GM23248 (cell line): ENCODE data around the gene LCP2. TPM values are rescaled to one million over a fixed set of nuclear protein-coding genes. Genes with fewer than 3 reads are reported as not detected.

Experiments
- DNase-seq: peaks from one replicate; pipeline ENCODE4 v3.0.0-alpha.2; 2015
- H2AFZ ChIP-seq: fragments of 200-600 bp; sonication (generic); 2 replicates; pipeline ENCODE4 v1.6.1; 2016; ENCODE audit warnings: antibody characterized with exemption
- H3F3A ChIP-seq: fragments of 200-600 bp; sonication (generic); 2 replicates; pipeline ENCODE4 v1.6.1; 2016; ENCODE audit warnings: mild to moderate bottlenecking, antibody characterized with exemption, mixed run types; ENCODE audit not compliant: insufficient read depth
- H3K27ac ChIP-seq: fragments of 200-600 bp; sonication (generic); 2 replicates; pipeline ENCODE4 v1.5.1; 2016; ENCODE audit warnings: mild to moderate bottlenecking
- H3K27me3 ChIP-seq: fragments of 200-600 bp; sonication (generic); replicated peaks from 2 replicates; pipeline ENCODE4 v1.6.1; 2016; ENCODE audit warnings: mild to moderate bottlenecking; ENCODE audit not compliant: insufficient read depth
- H3K36me3 ChIP-seq: fragments of 200-600 bp; sonication (generic); 2 replicates; pipeline ENCODE4 v1.6.1; 2016; ENCODE audit warnings: low read depth, mild to moderate bottlenecking
- H3K4me1 ChIP-seq: fragments of 200-600 bp; sonication (generic); 2 replicates; pipeline ENCODE4 v1.6.1; 2016; ENCODE audit warnings: mild to moderate bottlenecking; ENCODE audit not compliant: insufficient read depth
- H3K4me2 ChIP-seq: fragments of 200-600 bp; sonication (generic); one replicate; pipeline ENCODE4 v1.6.1; 2016; ENCODE audit warnings: mild to moderate bottlenecking; ENCODE audit not compliant: unreplicated experiment
- H3K4me3 ChIP-seq: fragments of 200-600 bp; sonication (generic); 2 replicates; pipeline ENCODE4 v1.5.1; 2016; ENCODE audit warnings: mild to moderate bottlenecking
- H3K79me2 ChIP-seq: fragments of 200-600 bp; sonication (generic); 2 replicates; pipeline ENCODE4 v1.6.1; 2016; ENCODE audit warnings: mild to moderate bottlenecking; ENCODE audit not compliant: insufficient read depth
- H3K9ac ChIP-seq: fragments of 200-600 bp; sonication (generic); 2 replicates; pipeline ENCODE4 v1.6.1; 2016; ENCODE audit warnings: mild to moderate bottlenecking
- H3K9me2 ChIP-seq: fragments of 200-600 bp; sonication (generic); 2 replicates; pipeline ENCODE4 v1.6.1; 2016; ENCODE audit warnings: mixed run types, mild to moderate bottlenecking, moderate library complexity; ENCODE audit not compliant: insufficient read depth
- H3K9me3 ChIP-seq: fragments of 200-600 bp; sonication (generic); one replicate; pipeline ENCODE4 v1.6.1; 2017; ENCODE audit warnings: low read depth
- H4K20me1 ChIP-seq: fragments of 200-600 bp; sonication (generic); 2 replicates; pipeline ENCODE4 v1.6.0; 2016; ENCODE audit not compliant: insufficient read depth
- EZH2 ChIP-seq: fragments of 200-600 bp; sonication (generic); IDR thresholded peaks from 2 replicates; pipeline ENCODE4 v1.6.1; 2018; ENCODE audit warnings: antibody characterized with exemption, mild to moderate bottlenecking; ENCODE audit not compliant: insufficient read depth, poor library complexity, severe bottlenecking
- EZH2phosphoT487 ChIP-seq: fragments of 200-600 bp; sonication (generic); IDR thresholded peaks from 2 replicates; pipeline ENCODE4 v1.6.1; 2018; ENCODE audit warnings: antibody characterized with exemption, moderate library complexity, mild to moderate bottlenecking, low read depth; ENCODE audit not compliant: insufficient read depth
- WGBS, 2 experiments: methylation state at CpG; one replicate each; pipeline ENCODE4 v1.1.6; 2015 to 2017; ENCODE audit warnings: low lambda C conversion rate in 2 of 2, low coverage in 1 of 2; ENCODE audit errors: missing lambda C conversion rate in 2 of 2; 5-methylcytosine and 5-hydroxymethylcytosine counted together
- in situ Hi-C: fragments of 300-500 bp; cut with MboI; formaldehyde crosslinking; loops from 2 replicates; pipeline ENCODE4 v1.15.0; 2020
- polyA plus RNA-seq: library from polyadenylated mRNA; unstranded; fragments of >200 nt; fragmentation: Nextera tagmentation; extraction: Ambion mirVana; gene quantifications from 2 replicates; pipeline ENCODE4 v1.2.1, GENCODE V29; 2016
- total RNA-seq: library from RNA; depleted of rRNA; stranded (reverse); fragments of >200 nt; shearing (Covaris generic); gene quantifications from 2 replicates; pipeline ENCODE4 v1.2.3, GENCODE V29; 2014

LCP2 gene
- total and polyA plus RNA-seq, 2 experiments from 2014 or later = not detected

DNA sequence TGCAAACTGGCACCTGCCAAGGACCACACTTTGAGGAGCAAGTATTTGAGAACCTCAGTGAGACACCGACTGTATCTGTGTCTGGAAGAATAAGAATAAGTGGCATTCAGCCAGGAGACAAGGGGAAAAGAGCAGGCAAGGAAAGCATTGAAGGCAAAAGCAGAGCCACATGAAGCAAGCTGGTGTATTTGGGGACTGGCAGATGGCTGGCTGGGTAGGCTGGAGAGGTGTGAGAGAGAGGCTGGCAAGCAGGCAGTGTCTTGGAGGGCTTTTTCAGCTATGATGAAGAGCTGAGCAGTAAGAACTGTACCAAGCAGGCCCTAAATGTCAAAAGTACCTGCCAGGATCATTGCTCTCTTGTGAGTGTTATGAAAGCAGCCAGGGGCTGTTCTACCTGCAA, 78.9 kb downstream of the LCP2 start:
- Histone ChIP-seq H3K9me3 (no peaks in the 10 kb centered on the region), H3K27ac (no peak overlapping the region), H2AFZ (no peak overlapping the region), H3K9ac (no peak overlapping the region), H3K36me3 (no peaks in the 10 kb centered on the region), H3K9me2 (no peaks in the 10 kb centered on the region), H3K79me2 (no peaks in the 10 kb centered on the region), H3F3A (peaks cover 7% of the 10 kb centered on the region), H3K4me1 (peaks cover 18% of the 10 kb centered on the region), H3K27me3 (no peaks in the 10 kb centered on the region), H3K4me2 (peak overlapping the region; percentile 6), H3K4me3 (no peak overlapping the region), H4K20me1 (no peaks in the 10 kb centered on the region)
- WGBS, 2 experiments = 91 to 100% methylated on average over 1 of the region's 1 CpG
- TF ChIP-seq EZH2phosphoT487 (no peak), EZH2 (no peak)
- in situ Hi-C loops = no loop called here
- DNase-seq = peak; percentile 3

DNA sequence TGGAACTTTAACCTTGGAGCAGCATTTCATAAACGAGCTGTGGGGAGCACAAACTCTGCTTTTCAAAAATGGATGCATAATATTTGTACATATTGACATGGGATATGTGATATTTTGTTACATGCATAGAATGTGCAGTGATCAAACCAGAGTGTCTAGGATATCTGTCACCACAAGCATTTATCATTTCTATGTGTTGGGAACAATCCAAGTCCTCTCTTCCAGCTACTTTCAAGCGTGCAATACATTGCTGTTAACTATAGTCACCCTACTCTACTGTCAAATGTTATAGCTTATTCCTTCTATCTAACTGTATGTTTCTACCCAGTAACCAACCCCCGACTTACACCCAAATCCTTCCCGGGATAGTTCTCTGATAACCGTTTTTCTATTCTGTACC, 79.7 kb downstream of the LCP2 start:
- no peak overlapping the region for H3K9ac ChIP-seq
- no peak overlapping the region for H3K4me2 ChIP-seq
- in situ Hi-C loops = no loop called here
- no peak overlapping the region for H3K4me3 ChIP-seq
- DNase-seq = no peak
- no peaks in the 10 kb centered on the region for H3K9me3 ChIP-seq
- H3K4me1 ChIP-seq = peaks cover 18% of the 10 kb centered on the region
- no peaks in the 10 kb centered on the region for H3K79me2 ChIP-seq
- no peaks in the 10 kb centered on the region for H3K36me3 ChIP-seq
- no peaks in the 10 kb centered on the region for H3K9me2 ChIP-seq
- 75 to 77% methylated on average over 5 of the region's 5 CpGs for WGBS, 2 experiments
- TF ChIP-seq EZH2phosphoT487 (no peak), EZH2 (no peak)
- H3K27me3 ChIP-seq = no peaks in the 10 kb centered on the region
- H3F3A ChIP-seq = peaks cover 7% of the 10 kb centered on the region
- H3K27ac ChIP-seq = no peak overlapping the region
- H4K20me1 ChIP-seq = no peaks in the 10 kb centered on the region
- H2AFZ ChIP-seq = no peak overlapping the region

DNA sequence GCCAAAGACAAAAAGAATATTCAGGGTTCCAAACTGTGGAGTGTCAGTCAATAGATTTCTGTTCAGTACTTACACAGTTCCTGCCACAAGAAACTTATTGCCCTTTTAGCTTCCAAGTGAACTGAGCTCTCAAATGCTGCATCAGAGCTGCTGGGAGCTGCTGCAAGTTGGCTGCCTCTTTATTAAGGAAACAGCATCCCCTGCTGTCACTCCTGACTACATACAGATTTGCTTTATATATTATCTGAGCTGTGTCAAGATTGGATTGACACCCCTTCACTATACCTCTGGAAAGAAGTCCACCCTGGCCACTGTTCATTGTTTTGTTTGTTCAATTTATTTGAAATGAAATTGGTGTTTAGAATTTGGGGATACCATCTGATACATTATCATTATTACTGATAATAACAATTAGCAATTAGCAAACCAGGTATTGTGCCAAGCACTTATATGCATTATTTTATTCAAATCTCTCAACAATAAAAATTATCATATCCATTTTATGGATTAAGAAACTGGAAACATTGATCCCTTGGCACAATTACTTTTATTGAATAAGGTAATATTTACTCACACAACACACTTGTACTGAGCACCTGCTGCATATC, 81.2 kb downstream of the LCP2 start:
- Histone ChIP-seq H3K36me3 (no peaks in the 10 kb centered on the region), H3F3A (peaks cover 7% of the 10 kb centered on the region), H3K27me3 (peaks cover 9% of the 10 kb centered on the region; the same call in 1 of the 2 replicates), H3K9me2 (no peaks in the 10 kb centered on the region), H4K20me1 (no peaks in the 10 kb centered on the region), H3K9me3 (no peaks in the 10 kb centered on the region), H3K4me2 (no peak overlapping the region), H2AFZ (no peak overlapping the region), H3K79me2 (no peaks in the 10 kb centered on the region), H3K4me3 (no peak overlapping the region), H3K9ac (no peak overlapping the region), H3K4me1 (peaks cover 18% of the 10 kb centered on the region), H3K27ac (no peak overlapping the region)
- TF ChIP-seq EZH2 = no peak
- no peak for TF ChIP-seq EZH2phosphoT487
- in situ Hi-C loops = no loop called here
- DNase-seq = peak; percentile 70

DNA sequence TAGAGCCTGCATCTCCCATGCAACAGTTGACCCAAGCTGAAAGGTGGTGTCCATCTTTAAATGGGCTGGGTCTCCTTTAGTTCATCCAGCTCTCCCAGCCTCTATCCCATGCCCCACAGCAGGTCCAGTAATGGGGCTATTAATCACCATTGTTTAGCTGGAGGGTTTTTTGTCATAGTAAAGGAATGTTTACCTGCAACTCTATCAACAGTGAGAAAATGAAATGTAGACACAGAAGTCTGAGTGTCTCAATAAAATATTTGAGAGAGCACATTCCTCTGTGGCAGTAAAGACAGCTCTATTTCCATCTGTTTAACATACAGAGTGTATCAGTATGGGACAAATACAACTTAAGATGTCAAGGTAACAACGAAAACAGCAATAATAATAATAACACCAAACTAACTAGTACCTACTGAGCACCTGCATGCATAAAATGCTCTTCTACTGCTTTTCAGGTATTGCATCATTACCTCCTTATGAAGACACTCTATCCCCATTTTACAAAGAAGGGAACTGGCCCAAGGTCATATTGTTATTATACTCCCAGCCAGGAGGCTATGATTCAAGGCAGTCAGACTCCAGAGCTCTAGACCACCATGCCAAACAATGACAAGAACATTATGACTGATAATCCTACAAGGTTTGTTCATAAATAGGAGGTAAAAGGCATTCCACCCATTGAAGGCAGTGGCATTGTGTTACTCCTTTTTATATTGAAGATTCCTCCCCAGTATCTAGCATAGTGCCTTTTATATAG, 85.8 kb downstream of the LCP2 start:
- no peaks in the 10 kb centered on the region for H3K4me1 ChIP-seq

More for the DNA sequence above, 85.8 kb downstream of the LCP2 start:
- H3K9me2 ChIP-seq = no peaks in the 10 kb centered on the region
- H3K9ac ChIP-seq = no peak overlapping the region
- H3K9me3 ChIP-seq = no peaks in the 10 kb centered on the region
- no peak overlapping the region for H3K4me3 ChIP-seq
- WGBS, 2 experiments = 0 to 9% methylated on average over 1 of the region's 1 CpG
- no peak overlapping the region for H3K27ac ChIP-seq
- no peaks in the 10 kb centered on the region for H3K36me3 ChIP-seq
- in situ Hi-C loops = no loop called here
- H2AFZ ChIP-seq = no peak overlapping the region
- H3F3A ChIP-seq = no peaks in the 10 kb centered on the region
- no peak for DNase-seq
- no peaks in the 10 kb centered on the region for H4K20me1 ChIP-seq
- H3K27me3 ChIP-seq = peaks cover 47% of the 10 kb centered on the region
- TF ChIP-seq EZH2 (no peak), EZH2phosphoT487 (no peak)
- H3K4me2 ChIP-seq = no peak overlapping the region
- no peaks in the 10 kb centered on the region for H3K79me2 ChIP-seq
